Measurements from ENCODE around the gene TIMM22. TPM values are rescaled to one million over a fixed set of nuclear protein-coding genes. Genes with fewer than 3 reads are reported as not detected.

The TIMM22 gene
- total RNA-seq, 1 donor from 2014 or later = 15.0 TPM

DNA sequence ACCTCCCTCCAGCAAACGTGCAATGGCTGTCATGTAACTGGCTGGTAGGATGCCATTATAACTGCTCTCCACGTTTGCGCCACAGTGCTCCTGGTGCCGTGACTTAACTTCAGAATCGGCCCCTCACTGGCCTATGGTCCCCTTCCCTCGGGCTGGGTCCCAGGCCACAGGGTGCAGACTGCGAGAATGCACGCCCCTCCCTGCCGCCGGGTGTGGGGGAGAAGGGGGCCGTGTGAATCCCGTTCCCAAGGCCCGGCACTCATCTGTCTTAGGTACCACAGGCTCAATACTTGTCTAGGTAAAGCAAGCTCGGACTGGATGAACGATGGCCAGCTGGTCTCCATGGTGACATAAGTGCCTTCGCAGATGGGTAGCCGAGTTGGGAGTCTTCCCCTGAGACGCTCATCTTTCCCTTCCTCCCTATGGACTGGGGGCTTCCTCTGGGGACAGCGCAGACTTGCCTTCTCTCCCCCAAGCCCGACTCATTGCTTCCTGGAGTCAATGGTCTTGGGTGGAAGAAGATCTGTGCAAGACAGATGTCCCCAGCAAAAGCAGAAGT is 37.8 kb downstream of the TIMM22 start:
- Mint-ChIP-seq H3K9me3 (no peaks in the 10 kb centered on the region), H3K4me3 (ENCODE audit: low read depth) (no peak overlapping the region), H3K36me3 (ENCODE audit: low read depth) (no peaks in the 10 kb centered on the region), H3K4me1 (ENCODE audit: low read depth) (no peaks in the 10 kb centered on the region), H3K27ac (no peak overlapping the region), H3K27me3 (ENCODE audit: low read depth) (no peaks in the 10 kb centered on the region)
- intact Hi-C loops (cut with micrococcal nuclease) = no loop called here
- DNase-seq (ENCODE audit: low spot score) = no peak

DNA sequence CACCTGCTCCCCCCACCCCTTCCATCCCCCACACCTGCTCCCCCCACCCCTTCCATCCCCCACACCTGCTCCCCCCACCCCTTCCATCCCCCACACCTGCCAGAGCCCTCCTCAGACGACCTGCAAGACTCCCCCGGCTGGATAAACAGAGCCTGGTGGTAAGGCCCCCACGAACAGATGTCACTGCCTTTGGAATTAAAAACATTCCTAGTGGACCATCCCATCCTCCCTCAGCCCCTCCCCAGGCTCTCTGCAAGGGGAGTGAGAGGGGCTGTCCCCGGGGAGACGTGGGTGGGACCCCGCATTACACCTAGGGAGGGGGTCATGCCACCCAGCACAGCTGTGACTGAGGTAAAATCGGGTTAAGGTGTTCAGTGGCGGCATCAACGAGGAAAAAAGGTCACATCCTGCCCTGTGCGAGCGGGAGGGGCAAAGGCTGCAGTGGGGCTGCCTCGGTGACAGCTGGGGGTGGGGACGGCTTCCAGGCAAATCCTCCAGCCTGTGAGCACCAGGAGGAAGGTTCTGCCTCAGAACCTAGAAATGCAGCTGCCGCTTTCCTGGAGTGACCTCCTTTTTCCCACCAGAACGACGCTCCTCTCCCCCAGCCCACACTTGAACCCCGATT is 38.7 kb downstream of the TIMM22 start:
- intact Hi-C loops (cut with micrococcal nuclease) = no loop called here
- no peaks in the 10 kb centered on the region for H3K4me1 Mint-ChIP-seq (ENCODE audit: low read depth)
- no peak overlapping the region for H3K27ac Mint-ChIP-seq
- no peaks in the 10 kb centered on the region for H3K36me3 Mint-ChIP-seq (ENCODE audit: low read depth)
- H3K27me3 Mint-ChIP-seq (ENCODE audit: low read depth) = no peaks in the 10 kb centered on the region
- no peaks in the 10 kb centered on the region for H3K9me3 Mint-ChIP-seq
- DNase-seq (ENCODE audit: low spot score) = no peak
- no peak overlapping the region for H3K4me3 Mint-ChIP-seq (ENCODE audit: low read depth)

DNA sequence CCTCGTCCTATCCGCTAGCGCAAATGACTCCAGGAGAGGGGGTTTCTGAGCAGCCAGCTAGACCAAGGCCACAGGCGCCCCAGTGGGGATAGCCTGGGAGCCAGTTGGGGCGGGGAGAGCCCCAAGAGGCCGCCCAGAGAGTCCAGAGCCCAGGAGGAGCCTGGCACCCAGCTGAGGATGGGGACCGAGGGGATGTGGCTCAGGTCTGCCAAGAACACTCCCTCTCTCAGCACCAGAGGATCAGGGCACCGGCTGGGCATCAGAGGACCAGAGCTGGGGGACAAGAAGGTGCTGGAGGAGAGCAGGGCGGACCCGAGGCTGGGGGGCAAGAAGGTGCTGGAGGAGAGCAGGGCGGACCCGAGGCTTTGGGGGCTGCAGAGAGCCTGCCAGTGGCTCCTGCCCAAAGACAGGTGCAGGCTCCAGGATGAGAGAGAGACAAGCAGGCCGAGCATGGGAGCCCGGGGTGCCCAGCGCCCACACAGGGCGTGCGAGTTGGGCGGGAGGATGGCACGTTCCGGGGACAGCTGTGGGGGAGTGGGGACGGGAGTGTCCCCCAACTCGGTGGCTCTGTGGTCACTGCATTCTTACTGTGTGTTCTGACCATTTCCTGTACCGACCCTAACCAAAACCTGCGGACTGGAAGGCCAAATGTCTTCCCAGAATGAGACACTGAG is 39.4 kb downstream of the TIMM22 start:
- Mint-ChIP-seq H3K36me3 (ENCODE audit: low read depth) (no peaks in the 10 kb centered on the region), H3K9me3 (no peaks in the 10 kb centered on the region), H3K4me1 (ENCODE audit: low read depth) (no peaks in the 10 kb centered on the region), H3K27me3 (ENCODE audit: low read depth) (no peaks in the 10 kb centered on the region), H3K27ac (no peak overlapping the region), H3K4me3 (ENCODE audit: low read depth) (no peak overlapping the region)
- no peak for DNase-seq (ENCODE audit: low spot score)
- intact Hi-C loops (cut with micrococcal nuclease) = no loop called here

DNA sequence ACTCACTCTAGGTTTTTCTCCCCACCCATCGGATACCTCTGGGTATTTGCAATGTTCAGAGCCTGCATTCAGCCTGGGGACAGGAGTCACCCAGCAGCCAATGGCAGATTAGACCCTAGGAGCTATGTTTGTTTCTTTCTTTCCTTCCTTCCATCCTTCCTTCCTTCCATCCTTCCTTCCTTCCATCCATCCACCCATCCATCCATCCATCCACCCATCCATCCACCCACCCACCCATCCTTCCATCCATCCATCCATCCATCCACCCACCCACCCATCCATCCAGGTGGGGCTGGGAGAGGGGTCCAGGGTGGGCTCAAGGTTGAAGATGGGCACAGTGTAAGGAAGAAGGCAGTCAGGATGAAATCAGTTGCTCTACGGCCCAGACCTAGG is 39.9 kb downstream of the TIMM22 start:
- no peaks in the 10 kb centered on the region for H3K9me3 Mint-ChIP-seq
- peaks cover 2% of the 10 kb centered on the region for H3K36me3 Mint-ChIP-seq (ENCODE audit: low read depth)
- DNase-seq (ENCODE audit: low spot score) = no peak
- no peaks in the 10 kb centered on the region for H3K4me1 Mint-ChIP-seq (ENCODE audit: low read depth)
- H3K4me3 Mint-ChIP-seq (ENCODE audit: low read depth) = no peak overlapping the region
- H3K27me3 Mint-ChIP-seq (ENCODE audit: low read depth) = no peaks in the 10 kb centered on the region
- intact Hi-C loops (cut with micrococcal nuclease) = no loop called here
- no peak overlapping the region for H3K27ac Mint-ChIP-seq

DNA sequence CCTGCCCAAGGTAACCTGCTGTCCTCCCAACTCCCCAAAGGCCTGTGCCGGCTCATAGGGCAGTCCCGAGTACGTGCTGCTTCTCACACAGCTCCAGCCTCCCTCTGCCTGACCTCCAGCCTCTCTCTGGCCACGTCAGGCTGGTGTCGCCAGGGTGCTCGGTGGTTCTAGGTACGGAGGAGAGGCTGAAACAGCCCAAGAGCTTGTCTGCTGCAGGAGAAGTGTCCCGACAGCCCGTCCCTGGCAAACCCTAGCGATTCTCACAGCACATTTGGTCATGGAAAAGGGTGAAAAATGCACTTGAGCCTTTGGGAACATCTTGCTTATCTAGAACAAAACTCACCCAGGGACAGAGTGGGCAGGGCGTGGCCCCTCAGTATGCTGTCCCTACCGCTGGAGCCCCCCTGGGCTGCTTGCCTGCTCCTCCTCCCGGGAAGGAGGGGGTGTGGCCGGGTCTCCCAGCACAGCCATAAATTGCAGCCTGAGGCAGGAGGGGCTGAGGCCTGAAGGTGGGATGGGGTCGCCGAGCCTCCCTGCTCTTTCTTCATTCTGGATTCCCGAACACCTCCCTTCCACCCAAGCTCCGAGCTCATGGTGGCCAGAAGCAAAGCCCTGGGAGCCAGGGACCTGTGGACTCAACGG is 40.4 kb downstream of the TIMM22 start:
- Mint-ChIP-seq H3K27me3 (ENCODE audit: low read depth) (no peaks in the 10 kb centered on the region), H3K36me3 (ENCODE audit: low read depth) (peaks cover 7% of the 10 kb centered on the region), H3K4me1 (ENCODE audit: low read depth) (no peaks in the 10 kb centered on the region), H3K27ac (no peak overlapping the region), H3K4me3 (ENCODE audit: low read depth) (no peak overlapping the region), H3K9me3 (no peaks in the 10 kb centered on the region)
- intact Hi-C loops (cut with micrococcal nuclease) = no loop called here
- DNase-seq (ENCODE audit: low spot score) = no peak

DNA sequence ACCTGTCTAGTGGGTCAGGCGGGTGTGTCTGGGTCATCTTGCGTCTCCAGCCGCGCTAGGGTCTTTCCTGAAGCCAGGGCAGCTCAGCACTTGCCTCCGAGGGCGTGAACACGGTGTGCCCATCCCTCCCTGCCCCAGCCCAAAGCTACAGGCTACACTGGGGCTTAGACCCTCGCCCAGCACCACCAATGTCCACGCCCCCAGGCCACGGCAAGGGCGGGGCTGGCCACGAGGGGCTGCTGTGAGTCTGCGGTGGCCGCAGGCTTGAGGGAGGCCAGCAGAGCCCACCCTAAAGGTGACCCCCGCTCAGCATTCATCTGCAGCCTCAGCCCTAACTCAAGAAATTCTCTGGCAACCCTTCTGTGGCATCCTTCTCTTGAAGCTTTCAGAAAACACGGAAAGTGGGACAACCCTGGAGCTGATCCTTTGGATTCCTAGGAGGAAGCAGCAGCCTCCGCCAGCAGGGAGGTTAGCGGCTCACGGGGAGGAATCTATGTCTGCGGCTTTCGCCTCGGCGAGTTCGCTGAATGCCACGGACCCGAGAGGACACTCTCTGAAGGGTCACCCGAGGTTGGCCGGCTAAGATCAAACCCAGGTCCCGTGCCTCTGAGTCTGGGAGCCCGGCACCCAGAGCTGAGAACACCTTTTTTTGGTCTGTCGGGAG is 41.7 kb downstream of the TIMM22 start:
- H3K36me3 Mint-ChIP-seq (ENCODE audit: low read depth) = peaks cover 11% of the 10 kb centered on the region
- intact Hi-C loops (cut with micrococcal nuclease) = no loop called here
- H3K27me3 Mint-ChIP-seq (ENCODE audit: low read depth) = no peaks in the 10 kb centered on the region
- no peaks in the 10 kb centered on the region for H3K9me3 Mint-ChIP-seq
- no peaks in the 10 kb centered on the region for H3K4me1 Mint-ChIP-seq (ENCODE audit: low read depth)
- DNase-seq (ENCODE audit: low spot score) = no peak
- H3K27ac Mint-ChIP-seq = no peak overlapping the region
- H3K4me3 Mint-ChIP-seq (ENCODE audit: low read depth) = no peak overlapping the region

DNA sequence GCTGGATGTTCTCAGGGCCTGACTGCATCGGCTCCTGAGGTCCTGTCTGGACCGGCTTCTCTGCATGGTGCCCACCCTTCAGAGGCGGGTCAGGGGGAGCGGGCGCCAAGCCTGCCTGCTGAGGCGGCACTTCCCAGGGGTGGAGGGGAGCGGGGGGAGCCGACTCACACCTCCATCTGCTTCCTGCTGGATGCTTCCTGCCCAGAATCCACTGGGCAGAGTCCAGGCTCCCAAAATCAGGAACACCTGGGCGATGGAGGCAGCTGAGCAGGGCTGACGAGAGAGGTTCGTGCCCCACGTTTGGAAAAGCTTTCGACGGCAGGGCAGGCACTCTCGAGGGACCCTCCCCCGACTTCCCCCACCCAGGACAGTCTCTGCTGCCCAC is 42.2 kb downstream of the TIMM22 start:
- no peaks in the 10 kb centered on the region for H3K4me1 Mint-ChIP-seq (ENCODE audit: low read depth)
- no peak for DNase-seq (ENCODE audit: low spot score)
- no peaks in the 10 kb centered on the region for H3K27me3 Mint-ChIP-seq (ENCODE audit: low read depth)
- H3K36me3 Mint-ChIP-seq (ENCODE audit: low read depth) = peaks cover 11% of the 10 kb centered on the region
- H3K9me3 Mint-ChIP-seq = no peaks in the 10 kb centered on the region
- intact Hi-C loops (cut with micrococcal nuclease) = no loop called here
- H3K27ac Mint-ChIP-seq = no peak overlapping the region
- H3K4me3 Mint-ChIP-seq (ENCODE audit: low read depth) = no peak overlapping the region

DNA sequence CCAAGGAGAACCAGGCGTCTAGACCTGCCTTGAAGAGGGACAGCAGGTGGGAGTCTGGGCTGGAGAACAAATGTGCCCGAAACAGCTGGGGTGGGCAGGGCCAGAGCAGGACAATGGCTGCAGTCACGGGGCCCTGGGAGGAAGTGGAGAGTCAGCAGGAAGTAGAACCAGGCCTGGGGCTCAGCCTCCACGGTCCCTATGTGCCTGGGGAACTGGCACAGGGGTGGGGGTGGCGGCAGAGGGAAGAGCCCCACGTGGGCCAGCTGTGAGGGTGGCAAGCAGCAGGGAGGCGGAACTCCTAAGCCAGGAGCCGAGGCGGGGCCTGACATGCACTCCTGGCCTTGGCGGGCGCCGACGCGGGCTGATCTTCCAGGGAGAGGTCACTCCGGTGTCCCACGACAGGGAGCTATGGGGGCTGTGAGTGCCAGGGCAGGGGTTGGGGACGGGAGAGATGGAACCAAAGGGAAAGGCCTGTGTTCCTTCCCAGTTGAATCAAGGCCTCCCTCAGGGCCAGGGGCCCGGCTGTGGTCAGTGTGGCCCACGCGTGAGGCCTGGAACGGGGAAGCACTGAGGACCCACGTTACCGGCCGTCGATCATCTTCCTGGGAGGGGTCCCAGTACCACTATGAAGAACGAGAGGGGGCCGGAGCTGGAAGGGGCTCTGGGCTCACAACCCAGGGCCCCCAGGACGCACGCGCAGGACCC is 42.7 kb downstream of the TIMM22 start:
- no peaks in the 10 kb centered on the region for H3K27me3 Mint-ChIP-seq (ENCODE audit: low read depth)
- H3K36me3 Mint-ChIP-seq (ENCODE audit: low read depth) = peaks cover 11% of the 10 kb centered on the region
- no peak for DNase-seq (ENCODE audit: low spot score)
- H3K4me1 Mint-ChIP-seq (ENCODE audit: low read depth) = no peaks in the 10 kb centered on the region
- no peaks in the 10 kb centered on the region for H3K9me3 Mint-ChIP-seq
- no peak overlapping the region for H3K4me3 Mint-ChIP-seq (ENCODE audit: low read depth)
- intact Hi-C loops (cut with micrococcal nuclease) = no loop called here
- no peak overlapping the region for H3K27ac Mint-ChIP-seq

DNA sequence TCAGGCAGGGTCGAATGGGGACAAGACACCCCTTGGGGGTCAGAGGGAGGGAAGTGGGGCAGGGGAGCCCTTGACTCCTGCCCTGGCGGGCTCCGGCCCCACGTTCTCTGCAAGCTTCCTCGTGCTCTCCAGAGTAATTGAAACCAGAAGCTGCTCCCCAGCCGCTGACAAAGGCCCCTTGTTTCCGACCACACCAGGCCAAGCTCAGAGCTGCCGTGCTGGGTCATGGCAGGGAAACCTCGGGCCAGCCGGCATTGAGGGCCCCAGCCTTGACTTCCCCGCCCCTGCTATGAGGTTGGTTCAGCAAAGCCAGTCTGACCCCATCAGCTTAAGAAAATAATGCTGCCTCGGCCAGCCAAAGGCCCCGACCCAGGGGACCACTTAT is 43.3 kb downstream of the TIMM22 start:
- intact Hi-C loops (cut with micrococcal nuclease) = no loop called here
- Mint-ChIP-seq H3K27me3 (ENCODE audit: low read depth) (no peaks in the 10 kb centered on the region), H3K9me3 (no peaks in the 10 kb centered on the region), H3K27ac (no peak overlapping the region), H3K36me3 (ENCODE audit: low read depth) (peaks cover 11% of the 10 kb centered on the region), H3K4me3 (ENCODE audit: low read depth) (no peak overlapping the region), H3K4me1 (ENCODE audit: low read depth) (no peaks in the 10 kb centered on the region)
- no peak for DNase-seq (ENCODE audit: low spot score)

DNA sequence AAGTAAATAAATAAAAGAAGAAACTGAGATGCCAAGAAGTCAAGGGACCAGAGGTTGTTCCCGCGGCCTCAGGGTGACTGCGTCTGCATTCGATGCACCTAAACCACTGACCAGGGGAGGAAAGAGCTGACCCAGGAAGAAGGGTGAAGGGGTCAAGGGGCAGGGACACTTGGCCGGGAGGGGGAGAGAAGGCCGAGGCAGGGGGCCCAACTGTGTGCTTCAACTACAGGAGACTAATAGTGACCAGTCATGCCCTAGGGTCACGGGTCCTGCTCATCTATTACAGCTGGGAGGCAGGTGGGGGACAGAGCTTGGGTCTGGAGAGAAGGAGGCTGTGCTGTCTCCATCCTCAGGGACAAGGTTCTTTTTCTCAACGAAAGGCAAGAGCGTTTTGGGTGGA is 44.8 kb downstream of the TIMM22 start:
- H3K27ac Mint-ChIP-seq = no peak overlapping the region
- peaks cover 11% of the 10 kb centered on the region for H3K36me3 Mint-ChIP-seq (ENCODE audit: low read depth)
- no peaks in the 10 kb centered on the region for H3K27me3 Mint-ChIP-seq (ENCODE audit: low read depth)
- no peak for DNase-seq (ENCODE audit: low spot score)
- intact Hi-C loops (cut with micrococcal nuclease) = no loop called here
- no peaks in the 10 kb centered on the region for H3K4me1 Mint-ChIP-seq (ENCODE audit: low read depth)
- H3K9me3 Mint-ChIP-seq = no peaks in the 10 kb centered on the region
- H3K4me3 Mint-ChIP-seq (ENCODE audit: low read depth) = no peak overlapping the region

DNA sequence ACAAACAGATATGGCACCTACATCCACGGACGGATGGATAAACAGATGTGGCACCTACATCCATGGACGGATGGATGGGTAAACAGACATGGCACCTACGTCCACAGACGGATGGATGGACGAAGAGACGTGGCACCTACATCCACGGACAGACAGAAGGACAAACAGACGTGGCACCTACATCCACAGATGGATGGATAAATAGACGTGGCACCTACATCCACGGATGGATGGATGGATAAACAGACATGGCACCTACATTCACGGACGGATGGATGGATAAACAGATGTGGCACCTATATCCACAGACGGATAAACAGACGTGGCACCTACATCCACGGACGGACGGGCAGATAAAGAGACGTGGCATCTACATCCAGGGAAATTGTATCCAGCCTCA is 45.6 kb downstream of the TIMM22 start:
- DNase-seq (ENCODE audit: low spot score) = no peak
- Mint-ChIP-seq H3K27ac (no peak overlapping the region), H3K27me3 (ENCODE audit: low read depth) (no peaks in the 10 kb centered on the region), H3K36me3 (ENCODE audit: low read depth) (peaks cover 11% of the 10 kb centered on the region), H3K4me3 (ENCODE audit: low read depth) (no peak overlapping the region), H3K4me1 (ENCODE audit: low read depth) (no peaks in the 10 kb centered on the region), H3K9me3 (no peaks in the 10 kb centered on the region)
- intact Hi-C loops (cut with micrococcal nuclease) = no loop called here

DNA sequence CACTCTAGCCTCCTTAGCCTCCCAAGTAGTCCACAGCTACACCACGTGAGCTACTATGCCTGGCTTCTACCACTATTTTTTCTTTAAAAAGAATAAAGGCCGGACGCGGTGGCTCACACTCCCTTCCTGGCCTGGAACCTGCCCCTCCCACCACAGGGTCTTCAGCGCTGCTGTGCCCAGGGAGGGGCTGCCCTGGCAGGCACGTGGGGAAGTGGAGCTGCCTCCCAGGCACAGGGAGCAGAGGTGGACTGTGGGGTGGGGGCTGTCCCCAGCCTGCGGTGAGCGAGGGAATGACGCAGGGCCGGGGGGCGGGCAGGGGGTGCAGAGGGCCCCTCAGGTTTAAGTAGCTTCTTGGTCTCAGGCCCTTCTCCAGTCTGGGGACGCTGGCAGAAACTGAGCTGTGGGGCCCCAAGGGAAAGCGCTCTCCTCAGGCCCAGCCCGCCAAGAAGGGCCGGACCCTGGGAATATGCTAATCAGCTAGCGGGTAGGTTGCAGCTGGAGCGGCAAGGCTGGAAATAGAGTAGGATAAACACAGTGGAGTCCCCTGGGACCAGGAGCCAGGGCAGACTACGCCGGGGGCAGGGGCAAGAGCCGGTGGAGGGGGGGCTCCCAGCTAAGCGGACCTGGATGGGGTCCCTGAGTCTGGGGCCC is 46.8 kb downstream of the TIMM22 start:
- intact Hi-C loops (cut with micrococcal nuclease) = no loop called here
- no peak overlapping the region for H3K4me3 Mint-ChIP-seq (ENCODE audit: low read depth)
- H3K27me3 Mint-ChIP-seq (ENCODE audit: low read depth) = no peaks in the 10 kb centered on the region
- H3K36me3 Mint-ChIP-seq (ENCODE audit: low read depth) = peaks cover 11% of the 10 kb centered on the region
- H3K9me3 Mint-ChIP-seq = no peaks in the 10 kb centered on the region
- H3K27ac Mint-ChIP-seq = no peak overlapping the region
- DNase-seq (ENCODE audit: low spot score) = no peak
- H3K4me1 Mint-ChIP-seq (ENCODE audit: low read depth) = no peaks in the 10 kb centered on the region

Data from activated T-helper 2 cell treated with anti-CD3 and anti-CD28 coated beads, Interferon-gamma antibody, Interleukin-2, Interleukin-4, amounts not matched to agents 10 μg/mL and 5 μg/mL and 100 μg/mL, durations not matched to agents 14 hours and 24 hours and 36 hours (primary cell).